GM21529 (cell line): ENCODE data around the gene NOP53.
"Not testable (repeated sequence)": the region's sequence is repeated elsewhere in the genome, so short reads cannot be mapped to it uniquely, and the experiment has no call there.

Experiments
- ATAC-seq: cut with Tn5 transposase; IDR thresholded peaks from one replicate; pipeline ENCODE4 v1.9.1; 2021; ENCODE audit not compliant: unreplicated experiment

The NOP53 gene

DNA sequence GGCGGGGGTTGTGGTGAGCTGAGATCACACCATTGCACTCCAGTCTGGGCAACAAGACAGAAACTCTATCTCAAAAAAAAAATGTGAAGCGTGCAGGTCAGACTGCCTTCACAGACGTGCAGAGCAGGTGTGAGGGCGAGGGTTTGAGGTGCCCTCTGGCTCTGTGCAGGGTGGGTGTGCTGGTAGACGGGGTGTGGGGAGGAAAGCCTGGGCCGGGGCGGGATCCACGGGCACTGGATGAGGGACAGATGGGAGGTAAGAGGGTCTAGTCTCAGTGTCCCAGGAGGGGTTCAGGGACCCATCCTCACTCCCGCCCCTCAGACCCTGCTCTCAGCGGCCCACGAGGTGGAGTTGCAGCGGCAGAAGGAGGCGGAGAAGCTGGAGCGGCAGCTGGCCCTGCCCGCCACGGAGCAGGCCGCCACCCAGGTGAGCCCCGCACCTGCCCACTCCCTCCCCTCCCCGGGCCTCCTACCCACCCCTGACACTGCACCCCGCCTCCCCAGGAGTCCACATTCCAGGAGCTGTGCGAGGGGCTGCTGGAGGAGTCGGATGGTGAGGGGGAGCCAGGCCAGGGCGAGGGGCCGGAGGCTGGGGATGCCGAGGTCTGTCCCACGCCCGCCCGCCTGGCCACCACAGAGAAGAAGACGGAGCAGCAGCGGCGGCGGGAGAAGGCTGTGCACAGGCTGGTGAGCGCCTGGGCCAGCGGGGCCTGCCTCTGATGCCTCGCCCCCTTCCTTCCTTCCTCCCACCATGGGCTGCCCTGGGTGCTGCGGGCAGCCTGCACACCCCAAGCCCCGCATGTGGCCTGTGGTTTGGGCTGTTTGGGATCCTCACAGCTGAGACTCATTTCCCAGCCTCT, 9.1 kb downstream of the NOP53 start:
- no peak for ATAC-seq

DNA sequence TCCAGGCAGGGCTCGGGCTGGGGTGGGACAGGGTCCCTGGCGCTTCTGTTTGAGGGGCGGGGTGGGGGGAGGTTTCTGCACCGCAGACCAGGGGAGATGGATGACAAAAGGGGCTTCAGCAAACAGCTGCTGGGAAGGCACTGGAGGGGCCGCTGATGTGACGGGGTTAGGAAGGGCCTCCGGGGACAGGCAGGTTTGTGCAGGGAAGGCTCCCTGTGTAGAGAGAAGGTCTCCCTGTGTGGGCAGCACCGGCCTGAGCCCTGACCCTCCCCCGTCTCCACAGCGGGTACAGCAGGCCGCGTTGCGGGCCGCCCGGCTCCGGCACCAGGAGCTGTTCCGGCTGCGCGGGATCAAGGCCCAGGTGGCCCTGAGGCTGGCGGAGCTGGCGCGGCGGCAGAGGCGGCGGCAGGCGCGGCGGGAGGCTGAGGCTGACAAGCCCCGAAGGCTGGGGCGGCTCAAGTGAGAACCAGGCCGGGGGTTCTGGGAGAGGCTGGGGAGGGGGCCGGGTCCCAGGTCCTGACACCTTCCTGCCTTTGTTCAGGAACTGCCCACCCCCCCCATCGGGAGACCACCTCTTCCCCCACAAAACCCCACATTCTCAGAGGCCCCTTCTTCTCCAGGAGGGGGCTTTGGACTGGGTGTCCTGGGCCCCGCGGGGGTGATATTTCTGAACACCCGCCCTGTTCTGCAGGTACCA, 9.9 kb downstream of the NOP53 start:
- ATAC-seq, result no peak

DNA sequence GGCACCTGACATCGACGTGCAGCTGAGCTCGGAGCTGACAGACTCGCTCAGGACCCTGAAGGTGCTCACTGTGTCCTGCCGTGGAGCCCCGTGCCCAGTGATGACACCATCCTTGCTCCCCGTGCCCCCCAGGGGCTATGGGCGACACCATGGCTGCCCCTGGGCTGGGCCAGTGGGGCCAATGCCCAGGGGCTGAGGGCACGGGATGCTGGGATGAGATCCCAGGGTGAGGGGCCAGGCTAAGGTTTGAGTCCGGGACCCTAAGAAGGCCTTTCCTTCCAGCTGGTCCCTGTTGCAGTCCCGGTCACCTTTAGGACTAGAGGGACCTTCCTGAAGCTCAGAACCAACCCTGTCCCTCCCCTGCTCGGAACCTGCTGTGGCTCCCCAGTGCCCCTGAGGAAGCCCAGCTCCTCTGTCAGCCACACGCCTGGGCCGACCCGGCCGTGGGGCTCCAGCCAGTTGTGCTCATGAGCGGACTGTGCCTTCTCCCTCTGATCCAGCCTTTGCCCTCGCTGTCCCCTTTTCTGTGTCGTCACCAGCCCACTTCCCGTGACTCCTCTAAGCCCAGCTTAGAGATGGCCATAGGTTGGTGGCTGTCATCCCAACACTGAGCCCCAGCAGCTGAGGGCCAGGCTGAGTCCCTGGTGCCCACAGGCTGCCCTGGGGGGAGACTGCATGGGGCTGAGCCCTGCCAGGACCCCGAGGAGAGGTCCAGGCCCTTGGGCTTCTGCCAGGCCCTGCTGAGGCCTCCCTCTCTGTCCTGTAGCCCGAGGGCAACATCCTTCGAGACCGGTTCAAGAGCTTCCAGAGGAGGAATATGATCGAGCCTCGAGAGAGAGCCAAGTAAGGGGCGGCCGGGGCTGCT, 10.6 kb downstream of the NOP53 start:
- ATAC-seq, result no peak

DNA sequence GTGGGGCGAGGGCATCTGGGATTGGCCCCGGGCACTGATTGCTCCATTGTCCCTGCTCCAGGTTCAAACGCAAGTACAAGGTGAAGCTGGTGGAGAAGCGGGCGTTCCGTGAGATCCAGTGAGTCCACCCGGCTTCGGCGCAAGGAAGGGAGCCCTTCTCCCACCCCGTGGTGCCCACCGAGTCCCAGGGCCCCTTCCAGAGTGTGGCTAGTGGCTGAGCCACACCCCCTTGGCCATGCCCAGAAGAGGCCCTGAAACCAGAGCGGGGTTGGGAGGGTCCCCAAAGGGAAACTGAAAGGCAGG, 11.2 kb downstream of the NOP53 start:
- ATAC-seq, result no peak

DNA sequence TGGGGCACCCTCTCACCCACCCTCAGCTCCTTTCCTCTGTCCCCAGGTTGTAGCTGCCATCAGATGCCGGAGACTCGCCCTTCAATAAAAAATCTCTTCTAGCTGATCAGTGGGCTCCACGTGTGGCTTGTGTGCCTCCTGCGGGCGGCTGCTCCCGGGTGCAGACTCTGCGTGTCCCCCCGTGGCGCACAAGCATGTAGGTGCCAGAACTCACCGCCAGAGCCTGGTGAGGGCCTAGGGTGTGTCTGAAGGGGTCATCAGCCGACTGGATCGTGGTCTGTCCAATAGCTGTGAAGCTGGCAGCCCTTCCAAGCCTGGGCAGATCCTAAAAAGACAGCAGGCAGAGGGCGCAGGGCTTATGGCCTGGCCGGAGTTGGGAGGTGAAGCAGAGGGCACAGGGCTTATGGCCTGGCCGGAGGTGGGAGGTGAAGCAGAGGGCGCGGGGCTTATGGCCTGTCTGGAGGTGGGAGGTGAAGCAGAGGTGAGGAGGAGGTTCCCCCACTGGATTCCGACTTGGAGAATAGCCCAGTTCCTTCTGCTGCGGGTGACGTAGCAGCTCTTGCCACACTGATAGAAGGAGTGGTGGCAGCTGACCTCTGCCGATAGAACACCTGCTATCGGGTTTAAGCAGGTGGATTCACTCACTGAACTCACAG, 11.7 kb downstream of the NOP53 start:
- ATAC-seq, result no peak

DNA sequence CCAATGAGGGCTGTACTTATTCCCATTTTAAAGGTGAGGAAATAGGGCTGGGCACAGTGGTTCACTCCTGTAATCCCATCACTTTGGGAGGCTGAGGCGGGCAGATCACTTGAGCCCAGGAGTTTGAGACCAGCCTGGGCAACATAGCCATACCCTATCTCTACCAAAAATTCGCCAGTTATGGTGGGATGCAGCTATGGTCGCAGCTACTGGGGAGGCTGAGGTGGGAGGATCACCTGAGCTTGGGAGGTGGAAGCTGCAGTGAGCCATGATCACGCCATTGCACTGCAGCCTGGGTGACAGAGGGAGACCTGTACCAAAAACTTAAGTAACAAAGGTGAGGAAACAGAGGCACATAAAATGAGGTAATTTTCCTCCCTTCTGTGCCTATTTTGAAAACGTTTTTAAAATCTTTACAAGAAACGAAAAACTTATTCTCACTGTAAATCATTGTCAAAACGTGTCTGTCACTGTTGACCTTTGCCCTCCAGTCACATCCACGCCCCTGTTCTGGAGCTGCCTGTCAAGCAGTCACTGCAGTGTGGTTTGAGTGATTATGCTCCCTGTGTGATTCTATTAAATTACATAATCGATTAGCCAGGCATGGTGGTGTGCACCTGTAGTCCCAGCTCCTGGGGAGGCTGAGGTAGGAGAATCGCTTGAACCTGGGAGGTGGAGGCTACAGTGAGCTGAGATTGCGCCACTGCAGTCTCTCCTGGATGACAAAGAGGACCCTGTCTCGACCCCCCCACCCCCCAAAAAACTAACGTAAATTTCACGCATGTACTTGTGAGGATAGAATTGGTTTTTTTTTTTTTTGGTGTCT, 12.5 kb downstream of the NOP53 start:
- ATAC-seq, result no peak

- ATAC-seq, result no peak
Measured at GRCh38 chr19:47758443-47758804, 13.1 kb downstream of the NOP53 start.

- ATAC-seq, result no peak
Measured at GRCh38 chr19:47760632-47760999, 15.3 kb downstream of the NOP53 start.

DNA sequence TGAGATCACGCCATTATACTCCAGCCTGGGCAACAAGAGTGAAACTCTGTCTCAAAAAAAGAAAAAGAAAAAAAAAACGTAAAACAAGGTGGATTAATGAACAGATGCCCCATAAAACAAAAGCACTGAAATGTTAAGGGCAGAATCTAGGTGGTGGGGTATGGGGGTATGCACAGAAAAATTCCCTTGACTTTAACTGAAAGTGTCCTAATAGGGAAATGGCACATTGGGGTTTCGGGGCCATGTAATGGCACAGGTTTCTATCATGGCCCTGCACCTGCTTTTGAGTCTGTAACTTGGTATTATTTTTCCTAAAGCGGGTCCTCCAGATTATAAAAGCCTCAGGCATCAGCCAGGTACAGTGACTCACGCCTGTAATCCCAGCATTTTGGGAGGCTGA, 16.2 kb downstream of the NOP53 start:
- no peak for ATAC-seq

DNA sequence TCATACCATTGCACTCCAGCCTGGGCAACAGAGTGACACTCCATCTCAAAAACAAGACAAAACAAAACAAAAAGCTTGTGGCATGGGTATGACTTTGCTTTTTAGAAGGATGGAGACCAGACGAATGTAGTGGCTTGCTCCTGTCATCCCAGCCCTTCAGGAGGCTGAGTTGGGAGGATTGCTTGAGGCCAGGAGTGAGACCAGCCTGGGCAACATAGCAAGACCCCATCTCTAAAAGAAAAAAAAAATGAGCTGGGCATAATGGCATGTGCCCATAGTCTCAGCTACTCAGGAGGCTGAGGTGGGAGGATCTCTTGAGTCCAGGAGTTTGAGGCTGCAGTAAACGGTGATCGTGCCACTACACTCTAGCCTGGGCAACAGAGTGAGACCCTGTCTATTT, 16.8 kb downstream of the NOP53 start:
- ATAC-seq, result no peak

- ATAC-seq, result no peak
Measured at GRCh38 chr19:47762615-47763308, 17.4 kb downstream of the NOP53 start.

DNA sequence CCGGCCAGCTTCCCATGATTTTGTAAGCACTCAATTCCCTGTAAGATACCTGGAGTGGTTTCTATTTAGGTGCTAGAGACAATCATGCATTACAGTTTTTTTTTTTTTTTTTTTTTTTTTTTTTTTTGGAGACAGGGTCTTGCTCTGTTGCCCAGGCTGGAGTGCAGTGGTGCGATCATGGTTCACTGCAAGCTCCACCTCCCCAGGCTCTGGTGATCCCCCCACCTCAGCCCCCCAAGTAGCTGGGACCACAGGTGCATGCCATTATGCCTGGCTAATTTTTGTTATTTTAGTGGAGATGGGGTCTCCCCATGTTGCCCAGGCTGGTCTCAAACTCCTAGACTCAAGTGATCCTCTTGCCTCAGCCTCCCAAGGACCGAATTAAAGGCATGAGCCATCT, 19.4 kb downstream of the NOP53 start:
- ATAC-seq, result not testable (repeated sequence)

GRCh38 chr19:47765523-47766358, 20.4 kb downstream of the NOP53 start:
- no peak for ATAC-seq

- ATAC-seq, result no peak
Measured at GRCh38 chr19:47766359-47766620, 20.9 kb downstream of the NOP53 start.

DNA sequence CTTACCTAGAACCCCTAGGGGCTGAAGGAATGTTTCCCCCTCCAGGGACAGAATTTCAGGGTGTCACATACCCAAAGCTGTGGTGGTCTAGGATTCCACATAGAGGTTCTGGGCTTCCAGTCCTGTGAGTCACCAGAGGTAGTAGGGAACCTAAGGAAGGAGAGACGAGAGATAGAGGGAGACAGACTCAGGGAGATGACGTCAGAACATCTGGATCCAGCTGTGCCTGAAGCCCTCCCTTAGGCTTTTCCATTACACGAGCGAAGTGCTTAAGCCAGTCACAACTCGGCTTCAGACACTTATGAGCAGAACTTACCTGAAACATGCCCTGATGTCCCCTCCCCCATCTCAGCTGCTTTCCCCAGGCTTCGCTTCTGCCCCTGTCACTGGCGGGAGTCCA, 21.3 kb downstream of the NOP53 start:
- ATAC-seq, result no peak

GRCh38 chr19:47767349-47767748, 22.0 kb downstream of the NOP53 start:
- no peak for ATAC-seq

DNA sequence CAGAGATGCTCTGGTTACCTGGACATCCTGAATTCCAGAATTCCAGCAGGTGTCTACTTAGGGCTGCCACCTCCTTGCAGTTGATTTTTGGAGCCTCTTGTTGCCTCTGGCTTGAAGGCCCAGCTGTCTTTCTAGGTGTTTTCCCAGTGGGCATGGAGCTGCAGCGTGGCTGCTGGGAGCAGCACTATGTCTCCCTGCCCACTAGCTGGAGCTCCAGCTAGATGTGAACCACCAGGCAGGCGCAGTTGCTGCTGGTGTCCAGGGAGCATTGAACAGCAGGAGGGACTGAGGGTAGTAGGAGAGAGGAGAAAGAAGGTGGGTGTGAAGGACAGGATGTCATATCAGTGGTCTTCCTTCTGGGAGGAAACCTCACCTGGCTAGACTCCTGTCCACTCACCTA, 23.3 kb downstream of the NOP53 start:
- ATAC-seq, result no peak

DNA sequence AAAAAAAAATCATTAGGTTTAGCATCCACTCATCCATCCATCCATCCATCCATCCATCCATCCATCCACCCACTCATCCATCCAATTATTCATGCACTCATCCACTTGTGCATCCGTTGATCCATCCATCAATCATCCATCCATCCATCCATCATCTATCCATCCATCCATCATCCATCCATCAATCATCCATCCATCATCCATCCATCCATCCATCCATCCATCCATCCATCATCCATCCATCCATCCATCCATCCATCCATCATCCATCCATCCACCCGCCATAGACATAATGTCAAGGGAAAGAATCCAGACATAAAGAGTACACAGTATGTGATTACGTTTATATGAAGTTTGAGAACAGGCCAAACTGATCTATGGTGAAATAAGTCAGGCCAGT, 24.2 kb downstream of the NOP53 start:
- no peak for ATAC-seq

DNA sequence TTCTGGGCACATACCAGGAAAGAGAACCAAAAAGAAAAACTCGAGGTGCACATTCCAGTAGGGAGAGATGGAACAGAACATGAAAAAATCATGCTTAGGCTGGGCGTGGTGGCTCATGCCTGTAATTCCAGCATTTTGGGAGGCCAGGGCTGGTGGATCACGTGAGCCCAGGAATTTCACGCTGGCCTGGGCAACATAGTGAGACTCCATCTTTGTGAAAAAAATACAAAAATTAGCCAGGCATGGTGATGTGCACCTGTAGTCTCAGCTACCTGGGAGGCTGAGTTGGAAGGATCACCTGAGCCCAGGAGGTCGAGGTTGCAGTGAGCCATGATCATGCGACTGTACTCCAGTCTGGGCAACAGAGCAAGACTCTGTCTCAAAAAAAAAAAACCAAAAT, 25.9 kb downstream of the NOP53 start:
- ATAC-seq, result not testable (repeated sequence)
